Measurements from ENCODE around the gene IRF9. TPM values are rescaled to one million over a fixed set of nuclear protein-coding genes. Genes with fewer than 3 reads are reported as not detected.

The IRF9 gene
- total RNA-seq, 1 experiment from 2014 or later, result 27.6 TPM

DNA sequence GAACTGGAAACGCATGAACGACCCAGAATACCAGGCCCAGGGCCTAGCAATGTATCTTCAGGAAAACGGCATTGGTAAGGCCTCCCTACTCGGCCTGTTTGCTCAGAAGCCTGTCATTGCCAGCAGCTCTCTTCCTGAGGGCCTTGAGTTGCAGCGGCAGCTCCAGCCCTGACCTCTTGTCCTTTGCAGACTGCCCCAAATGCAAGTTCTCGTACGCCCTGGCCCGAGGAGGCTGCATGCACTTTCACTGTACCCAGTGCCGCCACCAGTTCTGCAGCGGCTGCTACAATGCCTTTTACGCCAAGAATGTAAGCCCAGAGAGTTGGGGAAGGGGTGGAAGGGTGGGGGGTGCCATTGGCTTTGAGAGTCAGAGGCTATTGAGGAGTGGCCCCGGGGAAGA, 3.7 kb upstream of the IRF9 start:
- TF ChIP-seq, protein P1, sequence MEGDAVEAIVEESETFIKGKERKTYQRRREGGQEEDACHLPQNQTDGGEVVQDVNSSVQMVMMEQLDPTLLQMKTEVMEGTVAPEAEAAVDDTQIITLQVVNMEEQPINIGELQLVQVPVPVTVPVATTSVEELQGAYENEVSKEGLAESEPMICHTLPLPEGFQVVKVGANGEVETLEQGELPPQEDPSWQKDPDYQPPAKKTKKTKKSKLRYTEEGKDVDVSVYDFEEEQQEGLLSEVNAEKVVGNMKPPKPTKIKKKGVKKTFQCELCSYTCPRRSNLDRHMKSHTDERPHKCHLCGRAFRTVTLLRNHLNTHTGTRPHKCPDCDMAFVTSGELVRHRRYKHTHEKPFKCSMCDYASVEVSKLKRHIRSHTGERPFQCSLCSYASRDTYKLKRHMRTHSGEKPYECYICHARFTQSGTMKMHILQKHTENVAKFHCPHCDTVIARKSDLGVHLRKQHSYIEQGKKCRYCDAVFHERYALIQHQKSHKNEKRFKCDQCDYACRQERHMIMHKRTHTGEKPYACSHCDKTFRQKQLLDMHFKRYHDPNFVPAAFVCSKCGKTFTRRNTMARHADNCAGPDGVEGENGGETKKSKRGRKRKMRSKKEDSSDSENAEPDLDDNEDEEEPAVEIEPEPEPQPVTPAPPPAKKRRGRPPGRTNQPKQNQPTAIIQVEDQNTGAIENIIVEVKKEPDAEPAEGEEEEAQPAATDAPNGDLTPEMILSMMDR (conservative IDR thresholded peaks at IDR 0.05), result no peak
- Histone ChIP-seq H3K4ac (ENCODE audit: low read depth, low read length) (no peak overlapping the region), H3K4me1 (ENCODE audit: insufficient read depth, low read length) (no peaks in the 10 kb centered on the region), H4K91ac (ENCODE audit: insufficient read length, low read depth, low read length) (no peak overlapping the region), H2BK12ac (ENCODE audit: insufficient read length, low read depth, low read length) (no peak overlapping the region), H3K79me2 (ENCODE audit: insufficient read depth, low read length) (no peaks in the 10 kb centered on the region), H4K8ac (replicated peaks; ENCODE audit: insufficient read length, low read depth, low read length) (no peak overlapping the region), H3K4me2 (ENCODE audit: insufficient read depth, insufficient read length, low read length) (no peak overlapping the region), H3K9ac (ENCODE audit: extremely low read depth, insufficient read length, low read length) (no peak overlapping the region), H3K27me3 (ENCODE audit: insufficient read depth, low read length) (no peaks in the 10 kb centered on the region), H3K23ac (ENCODE audit: insufficient read length, low read depth, low read length) (no peak overlapping the region), H3K23me2 (ENCODE audit: insufficient read length, low read depth, low read length, poor library complexity, severe bottlenecking) (no peaks in the 10 kb centered on the region), H2BK5ac (ENCODE audit: insufficient read length, low read length) (no peak overlapping the region), H3T11ph (ENCODE audit: low read length) (no peak overlapping the region), H4K20me1 (ENCODE audit: control insufficient read depth, insufficient read depth, insufficient read length) (no peaks in the 10 kb centered on the region), H4K5ac (ENCODE audit: insufficient read length, low read depth, low read length) (no peak overlapping the region), H2BK15ac (ENCODE audit: low read depth, low read length) (no peak overlapping the region), H3K56ac (ENCODE audit: insufficient read length, low read depth, low read length) (no peak overlapping the region), H3K79me1 (ENCODE audit: insufficient read depth, low read depth, low read length, poor library complexity, severe bottlenecking) (no peaks in the 10 kb centered on the region), H3K14ac (ENCODE audit: insufficient read depth, low read length) (no peak overlapping the region), H2AFZ (ENCODE audit: low read length) (no peak overlapping the region), H3K27ac (ENCODE audit: insufficient read length, low read depth, low read length) (no peak overlapping the region), H3K18ac (ENCODE audit: insufficient read length, low read depth, low read length) (no peak overlapping the region), H2AK5ac (ENCODE audit: insufficient read length, low read length) (no peak overlapping the region), H2BK120ac (ENCODE audit: low read depth, low read length, poor library complexity, severe bottlenecking) (no peak overlapping the region), H2BK20ac (ENCODE audit: low read depth, low read length, poor library complexity, severe bottlenecking) (no peak overlapping the region), H3K9me3 (ENCODE audit: control insufficient read depth, low read depth, low read length) (no peaks in the 10 kb centered on the region)
- H3K4me1 Mint-ChIP-seq, result peaks cover 11 to 13% of the 10 kb centered on the region in 2 experiments
- no peak for DNase-seq
- H3K4me3 Mint-ChIP-seq, result no peak overlapping the region
- H3K27ac Mint-ChIP-seq, result no peak overlapping the region
- H3K9me3 Mint-ChIP-seq, result no peaks in the 10 kb centered on the region
- H3K27me3 Mint-ChIP-seq (ENCODE audit: low read depth), result no peaks in the 10 kb centered on the region; the same call in 1 of the 2 replicates
- no CpG with 5 or more reads among the region's 12 CpGs for WGBS (ENCODE audit: extremely low coverage, insufficient read length, low lambda C conversion rate)
- H3K36me3 Mint-ChIP-seq (ENCODE audit: insufficient read depth in 1 of 3, low read depth in 3 of 3), result peaks cover 36 to 65% (median 57%) of the 10 kb centered on the region in 3 experiments; a peak in 6 of 7 replicates

All from H9 (cell line).